SK-N-MC (cell line): ENCODE results near the gene SLC35G6.
"Not testable (repeated sequence)": the region's sequence is repeated elsewhere in the genome, so short reads cannot be mapped to it uniquely, and the experiment has no call there.

Experiments
- DNase-seq: peaks from one replicate; pipeline ENCODE4 v3.0.0-alpha.2; 2011; ENCODE audit warnings: low read depth, low spot score
- H3K27ac ChIP-seq: fragments of 200-600 bp; sonication (generic); 2 replicates; pipeline ENCODE4 v1.5.1; 2016; ENCODE audit warnings: mixed run types
- H3K36me3 ChIP-seq: fragments of 200-600 bp; sonication (generic); 2 replicates; pipeline ENCODE4 v1.6.1; 2017; ENCODE audit warnings: antibody characterized with exemption, low read length, mixed read lengths; ENCODE audit not compliant: insufficient read depth
- H3K4me3 ChIP-seq: fragments of 200-600 bp; sonication (generic); 2 replicates; pipeline ENCODE4 v1.5.1; 2016
- H3K9ac ChIP-seq: fragments of 200-600 bp; sonication (generic); 2 replicates; pipeline ENCODE4 v1.8.0; 2017; ENCODE audit warnings: mixed run types, mixed read lengths; ENCODE audit not compliant: insufficient read length
- H3K9me3 ChIP-seq: fragments of 200-600 bp; sonication (generic); 2 replicates; pipeline ENCODE4 v1.6.1; 2017; ENCODE audit warnings: low read depth, mild to moderate bottlenecking, antibody characterized with exemption, low read length, moderate library complexity, mixed read lengths
- EZH2 ChIP-seq: fragments of 200-600 bp; sonication (generic); IDR thresholded peaks from one replicate; pipeline ENCODE4 v1.6.1; 2017; ENCODE audit warnings: antibody characterized with exemption
- FOXP2 ChIP-seq: optimal IDR thresholded peaks from 2 replicates; pipeline ENCODE3; 2011; ENCODE audit warnings: mild to moderate bottlenecking, moderate library complexity; ENCODE audit not compliant: insufficient read depth; ENCODE audit errors: extremely low read length, control extremely low read depth
- POLR2AphosphoS5 ChIP-seq: IDR thresholded peaks from 2 replicates; pipeline ENCODE4 v1.6.1; 2012; ENCODE audit warnings: mild to moderate bottlenecking, low read depth, low read length, borderline replicate concordance

SLC35G6 gene

DNA sequence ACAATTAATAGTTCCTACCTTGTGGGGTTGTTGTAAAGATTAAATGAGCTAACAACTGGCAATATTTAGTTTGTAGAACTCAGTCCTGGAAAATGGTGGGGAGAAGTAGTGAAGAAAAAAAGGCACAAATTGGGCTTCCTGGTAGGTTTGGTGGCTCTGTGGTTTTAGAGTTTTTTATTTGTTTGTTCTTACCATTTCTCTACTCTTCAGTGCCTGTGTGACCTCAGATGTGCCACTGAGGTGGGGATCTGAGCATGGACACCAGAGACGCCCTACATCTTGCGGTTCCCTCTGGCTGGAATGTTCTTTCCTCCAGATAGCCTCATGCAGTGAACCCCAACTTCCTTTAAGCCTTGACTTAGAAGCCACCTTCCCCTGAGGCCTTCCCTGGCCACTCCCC is 9.5 kb upstream of the SLC35G6 start:
- Histone ChIP-seq H3K36me3 (no peaks in the 10 kb centered on the region; the same call in 1 of the 2 replicates), H3K9me3 (no peaks in the 10 kb centered on the region), H3K27ac (no peak overlapping the region; the same call in 1 of the 2 replicates), H3K4me3 (no peak overlapping the region), H3K9ac (no peak overlapping the region)
- no peak for TF ChIP-seq EZH2
- no peak for TF ChIP-seq FOXP2
- DNase-seq: no peak

DNA sequence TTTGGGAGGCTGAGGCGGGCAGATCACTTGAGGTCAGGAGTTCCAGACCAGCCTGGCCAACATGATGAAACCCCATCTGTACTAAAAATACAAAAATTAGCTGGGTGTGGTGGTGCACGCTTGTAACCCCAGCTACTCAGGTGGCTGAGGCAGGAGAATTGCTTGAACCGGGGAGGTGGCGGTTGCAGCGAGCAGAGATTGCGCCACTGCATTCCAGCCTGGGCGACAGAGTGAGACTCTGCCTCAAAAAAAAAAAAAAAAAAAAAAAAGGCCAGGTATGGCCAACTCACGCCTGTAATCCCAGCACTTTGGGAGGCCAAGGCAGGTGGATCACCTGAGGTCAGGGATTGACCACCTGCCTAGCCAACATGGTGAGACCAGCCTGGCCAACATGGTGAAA is 6.5 kb upstream of the SLC35G6 start:
- not testable (repeated sequence) for DNase-seq, H3K36me3 ChIP-seq, H3K9ac ChIP-seq, H3K27ac ChIP-seq, H3K4me3 ChIP-seq, H3K9me3 ChIP-seq

DNA sequence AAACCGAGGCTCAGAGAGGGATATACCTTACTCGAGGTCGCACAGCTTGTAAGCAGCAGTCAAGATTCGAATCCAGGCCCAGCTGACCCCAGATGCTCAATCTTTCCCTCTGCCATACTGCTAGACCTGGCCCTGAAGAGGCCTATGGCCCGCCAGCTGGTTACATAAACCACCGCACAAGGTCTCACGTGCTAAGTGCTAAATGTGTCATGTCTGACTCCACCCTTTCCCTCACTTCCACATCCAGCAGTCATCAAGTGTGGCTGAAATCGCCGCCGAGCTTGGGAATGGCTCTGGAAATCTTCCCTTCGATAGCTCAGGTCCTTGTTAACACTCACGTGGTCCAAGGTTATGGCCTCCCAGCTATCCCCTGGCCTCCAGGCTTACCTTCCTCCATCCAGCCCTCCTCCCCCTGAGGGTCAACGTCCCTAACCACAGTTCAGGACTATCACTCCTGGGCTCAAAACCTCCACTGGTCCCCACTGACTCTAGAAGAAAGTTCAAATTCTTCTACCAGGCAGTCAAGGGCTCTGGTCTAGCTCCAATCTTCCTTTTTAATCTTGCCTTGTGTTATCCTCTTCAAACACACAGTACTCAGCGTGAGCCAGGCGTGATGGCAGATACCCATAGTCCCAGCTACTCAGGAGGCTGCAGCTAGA is 5.4 kb upstream of the SLC35G6 start:
- no peak for DNase-seq
- no peaks in the 10 kb centered on the region for H3K36me3 ChIP-seq
- H3K9me3 ChIP-seq: no peaks in the 10 kb centered on the region
- peak overlapping the region; percentile 57 for H3K27ac ChIP-seq
- no peak overlapping the region for H3K9ac ChIP-seq
- no peak for TF ChIP-seq FOXP2
- no peak for TF ChIP-seq EZH2
- TF ChIP-seq POLR2AphosphoS5: no peak
- H3K4me3 ChIP-seq: no peak overlapping the region

DNA sequence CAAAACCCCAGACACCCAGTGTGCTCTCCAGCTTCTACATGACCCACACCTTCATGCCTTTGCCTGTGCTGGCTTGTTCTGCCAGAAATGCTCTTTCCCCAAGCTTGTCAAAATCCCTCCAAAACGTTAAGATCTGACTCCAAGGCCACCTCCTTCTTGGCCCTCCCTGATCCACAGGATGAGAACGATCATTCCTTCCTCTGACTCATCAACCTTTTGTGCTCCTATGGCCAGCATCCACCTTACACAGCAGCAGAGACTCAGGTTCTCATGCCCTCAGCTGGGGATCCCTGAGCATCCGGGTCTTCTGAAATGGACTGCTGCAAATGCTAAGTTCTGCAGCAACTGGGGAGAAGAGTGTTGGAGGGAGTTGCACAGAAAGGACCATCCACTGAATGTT is 4.8 kb upstream of the SLC35G6 start:
- DNase-seq: no peak
- TF ChIP-seq POLR2AphosphoS5 (no peak), EZH2 (no peak), FOXP2 (no peak)
- H3K27ac ChIP-seq: peak overlapping the region; percentile 57
- H3K36me3 ChIP-seq: no peaks in the 10 kb centered on the region
- H3K9me3 ChIP-seq: no peaks in the 10 kb centered on the region
- peak overlapping the region; percentile 37 for H3K9ac ChIP-seq
- no peak overlapping the region for H3K4me3 ChIP-seq

DNA sequence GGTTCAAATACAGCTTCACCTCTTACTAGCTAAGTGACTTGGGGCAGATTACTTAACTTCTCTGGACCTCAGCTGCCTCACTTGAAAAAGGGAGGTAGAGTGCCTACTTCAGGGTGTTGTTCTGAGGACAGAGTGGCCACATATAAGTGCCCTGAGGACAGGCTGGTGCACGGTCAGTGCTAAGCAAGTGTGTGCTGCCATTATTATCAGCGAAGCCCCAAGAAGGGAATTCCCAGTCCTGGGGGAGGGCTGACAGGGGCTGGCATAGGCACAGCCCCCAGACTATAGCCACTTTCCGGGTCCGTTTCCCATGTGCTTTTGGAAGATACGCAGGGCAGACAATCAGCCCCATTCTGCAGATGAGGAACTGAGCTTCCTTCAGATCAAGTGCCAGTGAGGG is 4.3 kb upstream of the SLC35G6 start:
- no peaks in the 10 kb centered on the region for H3K9me3 ChIP-seq
- peak overlapping the region; percentile 37 for H3K9ac ChIP-seq
- H3K4me3 ChIP-seq: peak overlapping the region; percentile 93; the same call in 1 of the 2 replicates
- peak overlapping the region; percentile 57; the same call in 1 of the 2 replicates for H3K27ac ChIP-seq
- no peaks in the 10 kb centered on the region for H3K36me3 ChIP-seq
- TF ChIP-seq FOXP2: no peak
- DNase-seq: no peak

DNA sequence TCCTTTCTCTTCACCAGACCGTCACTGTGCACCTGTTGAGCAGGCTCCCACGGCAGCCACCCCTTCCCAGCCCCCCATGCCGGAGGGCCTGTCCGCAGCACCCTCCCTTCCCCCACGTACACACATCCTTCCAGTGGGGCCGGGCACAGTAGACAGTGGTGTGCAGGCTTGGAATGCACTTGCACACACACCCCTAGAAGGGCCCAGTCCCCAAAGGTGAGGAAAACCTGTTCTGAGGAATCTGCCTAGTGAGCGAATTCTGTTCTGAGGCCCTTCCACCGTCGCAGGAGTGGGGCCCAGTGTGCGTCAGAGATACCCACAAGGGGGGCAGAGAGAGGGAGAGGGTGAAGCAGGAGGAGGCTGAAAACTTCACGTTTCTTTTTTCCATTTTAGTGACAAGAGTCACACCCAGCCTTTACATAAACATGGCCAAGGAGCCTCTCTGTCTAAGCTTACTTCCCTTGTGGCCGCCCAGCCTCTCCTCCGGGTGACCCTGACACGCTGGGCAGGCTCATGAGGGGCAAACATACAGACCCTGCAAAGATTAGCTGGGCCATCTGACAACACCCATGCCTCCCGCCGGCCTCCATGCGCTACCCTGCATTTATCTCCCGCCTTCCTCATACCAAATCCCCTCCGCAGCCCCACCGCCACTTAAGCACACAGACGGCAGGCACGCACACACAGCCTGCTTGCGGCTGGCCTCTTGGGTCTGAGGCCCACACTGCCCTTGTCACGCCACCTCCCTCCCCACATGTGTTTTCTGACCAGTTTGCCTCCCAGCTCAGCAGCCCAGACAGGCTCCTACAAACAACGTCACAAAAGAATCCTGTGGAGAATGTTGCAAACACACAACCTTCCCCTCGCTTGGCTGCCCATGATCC is 3.6 kb upstream of the SLC35G6 start:
- TF ChIP-seq POLR2AphosphoS5 (no peak), FOXP2 (no peak), EZH2 (no peak)
- Histone ChIP-seq H3K9ac (no peak overlapping the region), H3K27ac (no peak overlapping the region), H3K4me3 (peak overlapping the region; percentile 93), H3K9me3 (no peaks in the 10 kb centered on the region), H3K36me3 (no peaks in the 10 kb centered on the region)
- no peak for DNase-seq

DNA sequence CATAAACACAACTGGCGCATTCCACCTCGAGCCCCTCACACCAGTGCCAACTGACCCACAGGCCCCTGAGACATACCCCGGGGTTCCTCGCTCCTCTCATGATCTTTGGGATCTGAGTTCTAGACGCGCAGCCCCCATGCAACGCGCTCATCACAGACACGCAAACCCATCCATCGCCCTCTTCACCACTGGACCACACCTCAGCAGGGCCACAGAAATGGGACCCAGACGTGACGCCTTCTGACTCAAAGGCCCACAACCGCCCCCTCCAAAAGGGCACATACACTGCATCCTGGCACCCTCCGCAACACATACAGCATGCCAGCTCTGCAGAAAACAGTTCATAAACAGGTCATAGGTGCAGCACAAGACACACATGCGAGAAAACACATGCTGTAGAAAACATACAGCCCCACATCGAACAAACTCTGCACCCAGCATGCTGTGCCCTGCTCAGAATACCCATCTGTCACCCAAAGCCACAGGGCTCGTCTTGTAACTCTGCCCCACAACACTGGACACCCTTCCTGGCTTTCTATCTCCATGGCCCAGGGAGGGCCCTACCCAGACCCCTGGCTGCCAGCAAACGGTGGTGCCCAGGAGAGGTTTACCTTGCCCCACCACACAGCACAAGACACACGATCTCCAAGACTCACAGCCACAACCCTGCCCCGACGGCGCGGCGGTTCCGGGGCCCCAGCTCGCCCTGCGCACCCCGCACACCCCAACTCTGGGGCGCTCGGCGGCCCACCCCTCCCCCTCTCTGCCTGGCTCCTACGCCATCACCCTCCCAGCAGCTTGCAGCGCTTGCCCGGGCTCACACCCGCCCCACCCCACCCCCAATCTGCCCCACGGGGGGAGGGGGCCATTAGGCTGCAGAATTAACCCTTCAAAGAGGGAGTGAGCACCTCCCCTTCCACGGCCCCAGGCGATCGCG is 2.7 kb upstream of the SLC35G6 start:
- H3K9ac ChIP-seq: peak overlapping the region; percentile 87
- no peak for DNase-seq
- no peaks in the 10 kb centered on the region for H3K36me3 ChIP-seq
- H3K4me3 ChIP-seq: peak overlapping the region; percentile 93
- TF ChIP-seq FOXP2 (no peak), EZH2 (no peak), POLR2AphosphoS5 (0 out of 2 replicates have a peak, but pooled peaks have one; percentile 32)
- H3K27ac ChIP-seq: peak overlapping the region; percentile 79
- no peaks in the 10 kb centered on the region for H3K9me3 ChIP-seq
